Stimulated activated CD8-positive, alpha-beta memory T cell treated with anti-CD3 and anti-CD28 coated beads, Interleukin-12 subunit alpha, Interleukin-12 subunit beta, amount 100 ng/mL, for 1 hour (primary cell): ENCODE measurements around the gene RAB39A.
A peak's percentile ranks its signal among the peaks of the same experiment; 100 is the strongest.

ENCODE experiments used
- DNase-seq: peaks from one replicate; pipeline ENCODE4 v3.0.0-alpha.2; 2020; ENCODE audit warnings: low read depth

RAB39A gene

DNA sequence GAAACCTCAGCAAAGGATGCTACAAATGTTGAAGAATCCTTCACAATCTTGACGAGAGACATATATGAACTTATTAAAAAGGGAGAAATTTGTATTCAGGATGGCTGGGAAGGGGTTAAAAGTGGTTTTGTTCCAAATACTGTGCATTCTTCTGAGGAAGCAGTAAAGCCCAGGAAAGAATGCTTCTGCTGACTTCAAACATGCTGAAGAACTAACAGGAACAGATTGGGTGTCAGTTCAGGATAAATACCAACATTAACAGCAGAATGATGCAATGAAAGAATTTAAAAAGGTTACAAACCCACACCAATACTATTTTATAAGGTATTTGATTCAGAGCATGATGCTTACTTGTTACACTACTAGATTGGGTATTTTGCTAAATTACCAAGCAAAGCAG lies 33.9 kb downstream of the RAB39A start:
- DNase-seq = no peak

DNA sequence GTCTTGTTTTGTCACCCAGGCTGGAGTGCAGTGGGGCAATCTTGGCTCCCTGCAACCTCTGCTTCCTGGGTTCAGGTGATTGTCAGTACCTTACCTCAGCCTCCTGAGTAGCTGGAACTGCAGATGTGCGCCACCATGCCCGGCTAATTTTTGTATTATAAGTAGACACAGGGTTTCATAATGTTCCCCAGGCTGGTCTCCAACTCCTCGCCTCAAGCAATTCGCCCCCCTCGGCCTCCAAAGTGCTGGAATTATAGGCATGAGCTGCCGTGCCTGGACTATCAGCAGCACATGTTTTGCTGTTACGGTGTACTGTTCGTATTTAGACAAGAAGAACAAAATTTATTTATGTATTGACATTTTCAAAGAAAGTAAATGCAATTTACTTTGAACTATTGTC lies 34.8 kb downstream of the RAB39A start:
- no peak for DNase-seq

DNA sequence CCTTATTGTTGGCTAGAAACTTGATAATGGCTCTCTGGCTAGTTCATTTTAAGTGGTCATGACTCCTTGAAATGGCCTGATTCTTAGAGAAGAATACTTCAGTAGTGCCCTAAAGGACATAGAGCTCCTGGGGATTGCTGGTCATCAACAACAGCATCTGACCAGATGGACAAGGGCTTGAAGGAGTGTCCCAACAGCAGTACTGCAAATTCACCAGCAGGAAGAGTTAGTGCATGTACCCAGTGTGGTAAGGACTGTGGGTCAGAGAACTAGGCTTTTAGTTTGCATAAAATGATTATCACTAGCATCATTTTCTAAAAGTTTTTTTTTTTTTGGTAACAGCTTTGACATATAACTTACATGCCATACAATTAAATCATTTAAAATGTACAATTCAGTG lies 41.0 kb downstream of the RAB39A start:
- no peak for DNase-seq

DNA sequence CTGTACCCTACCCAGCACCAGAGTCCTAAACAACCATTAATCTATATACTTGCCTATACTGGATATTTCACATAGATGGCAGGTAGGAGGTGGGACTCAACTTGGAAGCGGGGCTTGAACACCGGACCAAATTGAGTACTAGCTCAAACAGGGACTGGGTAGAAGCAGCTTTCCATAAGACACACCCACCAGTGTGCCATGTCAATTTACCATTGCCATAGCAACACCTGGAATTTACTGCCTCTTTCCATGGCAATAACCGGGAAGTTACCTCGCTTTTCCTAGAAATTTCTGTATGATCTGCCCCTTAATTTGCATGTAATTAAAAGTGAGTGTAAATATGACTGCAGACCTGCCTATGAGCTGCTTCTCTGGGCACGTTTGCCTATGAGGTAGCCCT lies 41.8 kb downstream of the RAB39A start:
- DNase-seq = no peak

DNA sequence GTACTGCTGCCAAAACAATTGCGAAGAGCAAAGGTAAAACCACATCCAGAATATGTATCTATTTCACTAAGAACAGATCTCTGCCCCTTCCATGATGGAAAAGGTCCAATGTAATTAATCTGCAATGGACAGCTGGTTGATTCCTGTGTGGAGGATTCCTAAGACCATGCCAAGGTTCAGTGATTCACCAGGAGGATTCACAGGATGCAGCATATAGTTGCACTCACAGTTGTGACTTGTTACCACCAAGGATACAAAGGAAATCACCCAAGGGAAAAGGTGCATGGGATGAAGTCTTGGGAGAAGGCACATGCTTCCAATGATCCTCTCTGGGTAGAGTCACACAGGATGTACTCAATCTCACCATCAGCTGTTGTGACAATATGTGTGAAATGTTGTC lies 45.4 kb downstream of the RAB39A start:
- DNase-seq = no peak

DNA sequence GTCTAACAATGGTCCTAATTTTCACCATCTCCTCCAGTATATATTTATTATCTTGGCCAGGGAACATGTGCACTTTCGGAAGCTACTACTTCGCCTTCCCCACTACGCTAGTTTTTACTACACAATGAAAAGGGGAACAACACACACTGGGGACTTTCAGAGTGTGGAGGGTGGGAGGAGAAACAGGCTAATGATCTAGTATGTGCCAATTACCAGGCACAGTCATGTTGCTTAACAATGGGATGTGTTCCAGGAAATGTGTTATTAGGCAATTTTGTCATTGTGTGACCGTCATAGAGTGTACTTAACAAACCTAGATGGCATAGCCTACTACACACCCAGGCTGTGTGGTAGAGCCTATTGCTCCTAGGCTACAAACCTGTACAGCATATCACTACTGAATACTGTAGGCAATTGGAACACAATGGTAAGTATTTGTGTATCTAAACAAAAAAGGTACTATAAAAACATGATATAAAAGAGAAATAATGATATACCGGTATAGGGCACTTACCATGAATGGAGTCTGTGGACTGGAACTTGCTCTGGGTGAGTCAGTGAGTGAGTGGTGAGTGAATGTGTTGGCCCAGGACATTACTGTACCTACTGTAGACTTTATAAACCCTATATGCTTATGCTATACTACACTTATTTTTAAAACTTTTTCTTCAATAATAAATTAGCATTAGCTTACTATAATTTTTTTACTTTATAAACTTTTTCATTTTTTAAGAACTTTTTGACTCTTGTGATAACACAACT lies 60.3 kb downstream of the RAB39A start:
- no peak for DNase-seq

DNA sequence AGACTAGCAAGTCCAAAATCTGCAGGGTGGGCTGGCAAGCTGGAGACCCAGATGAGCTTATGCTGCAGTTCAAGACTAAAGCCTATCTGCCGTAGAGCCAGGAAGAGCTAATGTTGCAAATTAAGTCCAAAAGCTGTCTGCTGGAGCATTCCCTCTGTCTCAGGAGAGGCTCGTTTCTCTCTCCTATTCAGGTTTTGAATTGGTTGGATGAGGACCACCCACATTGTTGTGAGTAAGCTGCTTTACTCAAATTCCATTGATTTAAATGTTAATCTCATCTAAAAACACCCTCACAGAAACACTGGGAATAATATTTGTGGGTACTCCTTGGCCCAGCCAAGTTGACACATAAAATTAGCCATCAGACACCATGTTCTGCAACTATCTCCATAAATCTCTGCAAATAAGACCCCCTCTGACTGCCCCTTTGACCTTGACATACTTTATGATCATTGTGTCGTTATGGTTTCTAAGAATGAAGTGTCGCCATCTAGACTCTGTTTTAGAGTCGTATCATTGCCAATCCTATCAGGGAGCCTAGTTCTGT lies 63.7 kb downstream of the RAB39A start:
- no peak for DNase-seq

DNA sequence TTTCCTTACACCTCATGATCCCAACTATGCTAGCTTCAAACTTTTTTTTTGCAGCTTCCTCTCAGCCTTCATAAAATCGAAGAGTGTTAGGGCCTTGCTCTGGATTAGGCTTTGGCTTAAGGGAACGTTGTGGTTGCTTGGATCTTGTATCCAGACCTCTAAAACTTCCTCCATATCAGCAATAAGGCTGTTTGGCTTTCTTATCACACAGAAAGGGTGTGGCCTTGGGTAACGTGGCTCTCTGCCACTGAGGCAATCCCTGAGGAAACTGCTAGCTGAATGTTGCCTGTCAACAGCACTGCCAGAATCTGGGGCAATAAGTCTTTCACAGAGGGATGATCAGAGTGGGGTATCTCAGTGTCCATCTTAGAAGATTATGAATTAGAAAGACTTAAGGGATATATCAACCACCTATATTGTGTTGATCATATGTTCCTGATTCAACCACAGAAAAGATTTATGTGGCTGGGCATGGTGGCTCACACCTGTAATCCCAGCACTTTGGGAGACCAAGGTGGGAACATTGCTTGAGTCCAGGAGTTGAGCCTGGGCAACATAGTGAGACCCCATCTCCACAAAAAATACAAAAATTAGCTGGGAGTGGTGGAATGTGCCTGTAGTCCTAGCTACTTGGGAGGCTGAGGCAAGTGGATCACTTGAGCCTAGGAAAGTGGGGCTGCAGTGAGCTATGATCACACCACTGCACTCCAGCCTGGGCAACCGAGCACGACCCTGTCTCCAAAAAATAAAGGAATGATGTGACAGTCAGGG lies 67.9 kb downstream of the RAB39A start:
- no peak for DNase-seq

DNA sequence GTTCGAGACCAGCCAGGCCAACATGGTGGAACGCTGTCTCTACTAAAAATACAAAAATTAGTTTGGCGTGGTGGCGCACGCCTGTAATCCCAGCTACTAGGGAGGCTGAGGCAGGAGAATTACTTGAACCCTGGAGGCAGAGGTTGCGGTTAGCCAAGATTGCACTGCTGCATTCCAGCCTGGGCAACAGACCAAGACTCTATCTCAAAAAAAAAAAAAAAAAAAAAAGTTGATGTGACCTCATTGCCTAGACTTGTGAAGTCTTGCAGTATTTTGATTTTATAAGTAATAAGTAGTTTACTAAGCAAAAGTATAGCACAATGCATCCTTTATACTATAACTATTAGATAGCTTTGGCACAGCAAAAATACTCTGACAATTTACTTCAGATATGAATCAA lies 70.5 kb downstream of the RAB39A start:
- DNase-seq = no peak

DNA sequence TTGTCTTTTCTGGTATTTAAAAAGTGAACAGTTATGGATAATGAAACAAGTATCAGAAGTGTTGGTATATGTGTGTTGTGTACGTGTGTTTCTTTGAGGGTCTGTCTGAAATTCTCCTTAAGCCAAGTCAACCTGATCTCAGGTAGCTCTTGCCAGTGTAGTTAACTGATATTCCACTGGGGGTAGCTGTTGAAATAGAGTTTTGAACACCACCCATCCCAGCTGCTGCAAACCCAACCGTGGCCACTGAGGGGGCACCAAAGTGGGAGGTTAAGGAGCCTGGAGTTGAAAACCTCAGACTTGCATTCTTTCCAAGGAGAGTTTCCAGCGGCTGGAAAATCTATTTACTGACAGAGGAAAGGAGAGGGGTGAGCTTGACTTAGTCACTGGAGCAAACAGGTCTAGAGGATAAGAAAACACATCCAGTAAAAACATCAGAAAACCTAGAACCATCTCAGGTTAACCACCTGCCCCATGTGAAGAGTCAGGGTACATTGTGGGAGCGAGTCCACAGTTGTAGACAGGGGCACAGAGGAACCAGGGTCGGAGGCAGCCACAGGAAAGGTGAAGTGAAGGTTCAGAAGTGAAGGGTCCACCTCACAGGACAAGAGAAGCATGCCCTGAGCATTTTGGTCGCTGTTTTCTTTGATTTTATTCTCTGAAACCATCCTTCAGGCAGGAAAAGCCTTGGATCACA lies 71.7 kb downstream of the RAB39A start:
- DNase-seq = no peak

DNA sequence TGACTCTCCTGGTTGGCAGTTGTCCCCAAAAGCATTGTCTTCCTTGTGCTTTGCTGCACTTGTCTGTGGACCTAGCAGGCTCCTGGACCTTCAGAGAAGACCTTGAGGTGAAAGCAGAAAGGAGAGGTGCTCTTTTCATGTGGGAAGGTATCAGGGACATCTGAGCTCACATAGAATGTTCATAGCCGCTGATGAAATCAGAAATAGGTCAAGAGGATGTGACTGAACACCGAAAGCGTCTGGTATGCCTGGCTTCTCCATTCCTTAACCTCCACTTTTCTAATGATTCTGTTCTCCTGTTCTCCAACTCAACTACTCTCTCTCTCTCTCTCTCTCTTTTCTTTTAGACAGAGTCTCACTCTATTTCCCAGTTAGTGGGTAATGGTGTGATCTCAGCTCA lies 74.2 kb downstream of the RAB39A start:
- DNase-seq = no peak

DNA sequence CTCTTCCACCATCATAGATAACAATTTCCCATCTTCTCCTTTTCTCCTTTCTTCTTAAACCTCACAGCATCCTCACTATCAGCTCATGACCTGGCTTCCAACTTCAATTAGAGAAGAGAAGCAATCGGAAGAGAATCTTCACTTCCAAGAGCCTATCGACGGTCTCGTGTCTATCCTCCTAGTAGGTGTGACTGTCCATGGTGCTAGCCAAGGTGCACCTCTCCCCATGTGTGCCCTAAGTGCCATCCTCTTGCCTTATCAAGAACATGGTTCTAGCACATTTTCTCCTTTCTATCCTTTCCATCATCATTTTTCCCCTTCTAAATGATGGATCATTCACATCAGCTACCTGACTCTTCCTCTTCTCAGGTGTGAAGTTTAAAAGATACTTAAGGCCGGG lies 75.4 kb downstream of the RAB39A start:
- no peak for DNase-seq

DNA sequence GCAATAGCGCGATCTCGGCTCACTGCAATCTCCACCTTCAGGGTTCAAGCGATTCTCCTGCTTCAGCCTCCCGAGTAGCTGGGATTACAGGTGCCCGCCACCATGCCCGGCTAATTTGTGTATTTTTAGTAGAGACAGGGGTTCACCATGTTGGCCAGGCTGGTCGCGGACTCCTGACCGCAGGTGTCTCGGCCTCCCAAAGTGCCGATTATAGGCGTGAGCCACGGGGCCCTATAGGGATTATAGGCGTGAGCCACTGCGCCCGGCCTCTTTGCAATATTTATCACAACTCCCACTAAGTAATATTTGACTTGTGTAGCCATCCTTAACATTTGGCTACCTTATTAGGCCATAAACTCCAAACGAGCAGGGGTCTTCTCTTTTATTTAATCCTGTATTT lies 79.6 kb downstream of the RAB39A start:
- DNase-seq = no peak

DNA sequence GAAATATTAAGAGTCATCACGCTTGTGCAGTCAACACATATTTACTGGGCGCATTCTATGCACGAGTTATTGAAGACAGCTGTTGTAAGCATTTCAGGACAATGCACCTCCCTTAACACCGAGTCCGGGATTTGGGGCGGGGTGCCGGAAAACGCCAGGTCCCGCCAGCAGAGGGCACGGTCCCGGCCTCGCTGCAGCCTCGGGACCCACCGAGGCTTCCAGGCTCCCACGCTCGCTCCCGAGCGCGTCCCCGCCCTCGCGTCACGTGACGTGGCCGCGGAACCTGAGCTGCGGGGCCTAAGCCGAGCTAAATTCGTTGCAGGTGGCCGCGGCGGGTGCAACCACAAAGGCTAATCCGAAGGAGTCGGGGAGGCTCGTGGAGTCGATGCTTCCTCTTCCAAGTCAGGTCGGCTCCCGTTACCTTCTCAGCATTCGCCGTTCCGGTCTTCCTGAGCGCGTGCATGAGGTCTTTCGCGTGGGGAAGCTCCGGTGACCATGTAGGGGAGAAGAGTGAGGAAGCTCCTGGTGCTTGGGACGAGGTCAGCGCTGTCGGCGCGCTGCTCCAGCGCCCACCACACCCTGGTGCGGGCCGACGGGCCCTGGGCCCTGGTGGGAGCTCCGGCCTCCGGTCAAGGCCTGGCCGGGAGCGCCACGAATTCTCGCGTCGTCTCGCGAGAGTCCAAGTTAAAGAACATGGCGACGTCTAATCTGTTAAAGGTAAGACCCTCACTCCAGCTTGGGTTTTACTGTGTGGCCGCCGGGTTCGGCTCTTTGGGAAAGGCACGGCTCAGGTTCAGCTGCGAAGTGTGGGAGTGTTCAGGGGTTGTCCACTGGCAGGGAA lies 80.6 kb downstream of the RAB39A start, which contains the start of gene CUL5:
Gene CUL5, plus strand, starts transcription at position 243 of the 841 bp plus-strand sequence. Its CDS starts 451 bp downstream, at position 694.
- peak; percentile 76 for DNase-seq

DNA sequence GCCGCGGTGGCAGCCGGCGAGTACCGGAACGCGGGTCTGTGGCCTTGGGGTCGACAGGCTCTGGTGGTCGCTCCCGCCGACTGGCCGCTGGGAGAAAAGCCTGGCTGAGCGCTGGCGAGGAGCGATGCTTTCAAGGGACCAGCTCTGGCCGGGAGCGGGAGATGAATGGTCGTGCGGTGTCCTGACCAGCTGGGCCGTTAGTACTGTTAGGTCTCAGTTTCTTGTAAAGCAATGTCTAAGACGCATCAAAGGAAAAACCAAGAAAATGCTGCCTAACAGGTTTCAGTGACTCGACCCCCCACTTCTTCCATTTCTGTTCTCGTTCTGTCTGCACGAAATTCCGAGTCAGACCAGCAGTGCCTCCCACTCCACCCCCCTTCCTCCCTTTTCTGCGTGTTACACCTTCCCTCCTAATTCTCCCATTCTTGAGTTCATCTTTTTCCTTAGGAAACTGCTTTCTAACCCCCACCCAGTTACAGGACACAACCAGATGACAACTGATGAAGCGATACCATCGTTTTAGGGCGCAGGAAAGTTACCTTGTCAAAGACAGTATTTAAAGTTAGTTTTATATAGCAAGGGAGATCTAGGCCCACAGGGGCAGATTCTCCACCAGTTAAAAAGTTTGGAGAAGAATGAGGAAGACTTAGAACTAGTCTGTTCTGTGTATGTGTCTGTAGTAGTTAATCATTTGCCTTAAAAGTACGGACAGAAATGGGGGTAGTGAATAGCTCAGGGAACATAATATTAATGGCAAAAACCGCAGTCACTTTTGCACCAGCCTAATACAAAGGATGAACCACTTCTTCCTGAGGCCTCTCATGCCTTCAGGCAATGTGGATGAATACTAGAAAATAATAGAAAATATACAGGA lies 81.5 kb downstream of the RAB39A start:
- no peak for DNase-seq

DNA sequence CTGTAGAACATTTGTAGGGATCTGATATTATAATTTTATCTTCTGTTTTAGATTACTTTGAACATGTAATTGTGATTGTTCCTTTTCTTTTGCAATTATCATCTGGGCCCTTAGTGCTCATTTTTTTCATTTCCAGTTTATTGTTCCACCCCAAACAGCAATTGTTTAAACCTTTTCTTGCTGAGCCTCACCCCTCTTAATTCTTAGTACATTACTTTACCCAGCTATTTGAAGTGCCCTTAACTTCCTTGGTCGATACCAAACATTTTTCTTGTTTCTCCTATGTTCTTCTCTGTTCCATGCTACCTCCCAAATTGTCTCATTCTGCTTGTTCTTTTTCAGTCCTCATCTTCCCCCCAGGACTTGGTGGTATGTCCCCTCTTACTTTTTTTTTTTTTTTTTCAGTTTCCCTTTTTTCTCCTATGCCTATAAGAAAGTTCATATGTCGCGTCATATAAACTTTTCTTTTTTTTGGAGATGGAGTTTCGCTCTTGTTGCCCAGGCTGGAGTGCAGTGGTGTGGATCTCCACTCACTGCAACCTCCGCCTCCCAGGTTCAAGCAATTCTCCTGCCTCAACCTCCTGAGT lies 84.0 kb downstream of the RAB39A start:
- no peak for DNase-seq
